ENCODE measurements around the gene CHADL. TPM values are rescaled to one million over a fixed set of nuclear protein-coding genes. Genes with fewer than 3 reads are reported as not detected.
"Not testable (repeated sequence)": the region's sequence is repeated elsewhere in the genome, so short reads cannot be mapped to it uniquely, and the experiment has no call there.

CHADL gene
- total RNA-seq, 2 experiments from 2014 or later = 0.08 TPM; not detected in 1

DNA sequence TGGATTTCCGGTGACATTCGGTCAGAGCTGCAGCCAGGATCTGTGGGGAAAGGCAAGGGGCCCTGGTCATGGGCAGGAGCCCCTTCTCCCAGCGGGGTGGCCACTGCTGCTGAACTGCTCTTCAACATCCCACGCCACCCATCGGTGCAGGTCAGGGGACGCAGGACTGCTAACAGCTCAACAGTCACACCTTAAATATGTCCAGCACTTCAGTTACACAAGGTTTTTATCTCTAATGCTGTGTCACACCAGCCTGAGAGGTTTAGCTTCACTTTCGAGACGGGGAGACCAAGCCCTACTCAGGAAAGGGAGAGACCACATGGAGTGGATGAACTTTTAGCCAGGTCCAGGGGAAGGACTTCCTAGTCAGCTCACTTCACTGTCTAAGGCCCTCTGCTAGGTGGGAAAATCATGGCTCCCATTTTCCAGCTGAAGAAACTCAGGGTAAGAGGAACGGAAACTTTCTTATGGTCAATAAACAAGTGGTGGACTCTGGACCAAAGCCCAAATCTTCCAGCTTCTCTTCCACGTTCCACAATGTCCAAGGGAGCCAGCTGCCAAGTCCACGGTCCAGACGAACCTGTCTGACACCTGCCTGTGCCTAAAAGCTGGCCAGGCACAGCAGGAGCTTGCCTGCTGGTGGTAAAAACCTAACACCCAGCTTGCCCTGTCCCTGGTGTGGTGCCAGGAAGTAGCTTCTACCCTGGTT is 21.0 kb upstream of the CHADL start:
- CTCF ChIA-PET = no interaction called here
- POLR2A ChIA-PET = interaction anchor here (0.7 kb wide), 1 partner anchor 10 kb away, joined by 3 read pairs; no protein-coding TSS in a partner anchor

- POLR2A ChIA-PET = interaction anchor here (0.6 kb wide), 1 partner anchor 23 kb away, joined by 4 read pairs; no protein-coding TSS in a partner anchor
- CTCF ChIA-PET = no interaction called here
These were observed 20.1 kb upstream of the CHADL start for GRCh38 chr22:41260871-41261270.

GRCh38 chr22:41259756-41260155 is 19.0 kb upstream of the CHADL start:
- POLR2A ChIA-PET = not testable (repeated sequence)
- CTCF ChIA-PET = interaction anchor here (1.1 kb wide), 1 partner anchor 22 kb away, joined by 3 read pairs; no protein-coding TSS in a partner anchor

GRCh38 chr22:41257696-41258095 is 17.0 kb upstream of the CHADL start:
- POLR2A ChIA-PET = interaction anchor here (0.6 kb wide), 1 partner anchor 283 kb away, joined by 3 read pairs; no protein-coding TSS in a partner anchor
- CTCF ChIA-PET = no interaction called here

DNA sequence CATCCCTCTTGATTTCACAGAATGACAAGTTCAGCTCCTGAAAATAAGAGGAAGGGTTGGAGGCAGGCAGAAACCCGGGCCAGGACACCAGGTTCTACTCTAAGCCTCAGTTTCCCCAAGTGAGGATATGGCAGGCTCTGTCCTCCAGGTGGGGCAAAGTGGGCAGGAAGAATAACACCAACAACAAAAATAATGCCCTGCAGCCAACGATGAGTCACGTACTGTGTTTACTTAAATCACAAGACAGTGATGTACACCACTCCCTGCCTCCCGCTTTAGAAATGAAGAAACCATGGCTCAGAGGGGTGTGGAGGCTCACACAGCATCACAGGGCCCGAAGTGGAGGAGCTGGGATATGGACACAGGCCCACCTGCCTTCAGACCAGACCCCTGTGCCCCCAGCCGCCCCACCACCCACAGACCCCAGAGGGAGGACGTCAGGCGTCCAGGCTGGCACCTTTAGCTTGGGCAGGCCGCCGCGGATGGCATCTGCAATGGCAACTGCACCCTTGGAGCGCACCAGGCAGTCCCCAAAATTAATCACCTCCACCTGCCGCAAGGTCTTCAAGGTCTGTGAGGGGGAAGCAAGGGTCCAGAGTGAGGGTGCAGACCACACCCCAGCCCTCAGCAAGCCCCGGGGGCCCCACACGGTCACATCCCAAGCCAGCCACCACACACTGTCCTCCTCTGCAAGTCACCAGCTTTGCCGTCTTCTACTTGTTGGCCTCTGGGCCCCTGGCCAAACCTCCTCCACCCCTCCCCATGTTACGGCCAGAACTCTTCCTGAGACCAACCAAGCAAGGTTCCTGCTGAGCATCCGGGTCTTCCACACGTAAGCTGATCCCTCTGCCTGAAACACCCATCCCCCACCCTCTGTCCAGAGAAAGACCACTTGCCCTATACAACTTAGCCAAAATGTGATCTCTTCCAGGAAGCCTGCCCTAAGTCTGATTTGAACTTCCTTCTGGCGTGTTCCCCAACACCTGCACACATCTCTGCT is 15.8 kb upstream of the CHADL start:
- ChIA-PET CTCF (interaction anchor here (0.9 to 1.0 kb wide), 2 partner anchors 11 to 19 kb away, joined by 3 to 4 read pairs; no protein-coding TSS in a partner anchor), POLR2A (no interaction called here)

- CTCF ChIA-PET = no interaction called here
These were observed 13.5 kb upstream of the CHADL start for GRCh38 chr22:41254230-41254629.

DNA sequence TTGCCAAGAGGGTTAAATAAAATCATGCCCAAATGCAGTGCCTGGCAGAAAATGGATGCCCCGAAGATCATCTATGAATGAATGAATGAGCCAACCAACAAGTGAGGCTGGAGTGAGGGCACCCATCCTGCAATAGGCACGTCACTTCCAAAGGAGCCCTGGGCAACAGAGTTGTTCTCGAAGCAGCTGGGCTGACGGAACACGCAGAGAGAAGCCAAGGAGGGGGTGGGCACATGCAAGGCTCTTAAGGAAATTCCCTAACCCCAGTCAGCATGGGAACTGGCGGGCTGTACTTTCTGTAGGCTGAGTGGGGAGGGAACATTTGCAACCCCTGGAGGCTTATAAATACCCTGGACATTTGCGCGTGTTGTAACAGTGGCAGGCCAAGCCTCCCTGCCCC is 11.6 kb upstream of the CHADL start:
- POLR2A ChIA-PET = interaction anchor here (0.8 kb wide), 1 partner anchor 9 kb away, joined by 3 read pairs; no protein-coding TSS in a partner anchor
- CTCF ChIA-PET = no interaction called here

More at GRCh38 chr22:41254230-41254629, 13.5 kb upstream of the CHADL start:
- POLR2A ChIA-PET = no interaction called here

- POLR2A ChIA-PET = no interaction called here
- CTCF ChIA-PET = no interaction called here
These were observed 9.4 kb upstream of the CHADL start for GRCh38 chr22:41250127-41250526.

DNA sequence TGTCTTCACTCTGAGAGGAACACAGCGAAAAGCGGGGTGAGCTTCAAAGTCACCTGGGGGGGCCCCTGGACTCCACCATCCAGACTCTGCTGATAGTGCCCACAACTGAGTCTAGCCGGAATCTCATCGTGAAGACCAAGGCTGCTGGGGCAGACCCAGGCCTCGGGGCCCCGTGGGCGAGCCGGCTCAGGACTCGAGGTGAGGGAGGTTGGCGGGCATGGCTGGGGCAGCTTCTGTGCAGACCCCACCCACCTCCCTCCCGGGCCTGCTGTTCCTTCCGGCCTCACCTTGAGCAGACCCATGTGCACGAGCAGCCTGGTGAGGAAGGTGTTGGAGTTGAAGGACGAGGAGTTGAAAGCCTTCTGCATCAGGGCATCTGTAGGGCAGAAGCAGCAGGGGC is 8.7 kb upstream of the CHADL start:
- POLR2A ChIA-PET = interaction anchor here (0.6 kb wide), 1 partner anchor 152 kb away, joined by 3 read pairs; no protein-coding TSS in a partner anchor
- CTCF ChIA-PET = no interaction called here

- CTCF ChIA-PET = interaction anchor here (1.3 kb wide), 1 partner anchor 11 kb away, joined by 4 read pairs; no protein-coding TSS in a partner anchor
- POLR2A ChIA-PET = interaction anchor here (0.6 kb wide), 1 partner anchor 151 kb away, joined by 3 read pairs; no protein-coding TSS in a partner anchor
These were observed 8.0 kb upstream of the CHADL start for GRCh38 chr22:41248758-41249157.

- CTCF ChIA-PET = interaction anchor here (1.3 kb wide), 1 partner anchor 11 kb away, joined by 4 read pairs; no protein-coding TSS in a partner anchor
- POLR2A ChIA-PET = no interaction called here
These were observed 7.6 kb upstream of the CHADL start for GRCh38 chr22:41248314-41248713.

GRCh38 chr22:41247703-41248102 is 7.0 kb upstream of the CHADL start:
- CTCF ChIA-PET = interaction anchor here (1.3 kb wide), 1 partner anchor 10 kb away, joined by 4 read pairs; no protein-coding TSS in a partner anchor
- POLR2A ChIA-PET = no interaction called here

DNA sequence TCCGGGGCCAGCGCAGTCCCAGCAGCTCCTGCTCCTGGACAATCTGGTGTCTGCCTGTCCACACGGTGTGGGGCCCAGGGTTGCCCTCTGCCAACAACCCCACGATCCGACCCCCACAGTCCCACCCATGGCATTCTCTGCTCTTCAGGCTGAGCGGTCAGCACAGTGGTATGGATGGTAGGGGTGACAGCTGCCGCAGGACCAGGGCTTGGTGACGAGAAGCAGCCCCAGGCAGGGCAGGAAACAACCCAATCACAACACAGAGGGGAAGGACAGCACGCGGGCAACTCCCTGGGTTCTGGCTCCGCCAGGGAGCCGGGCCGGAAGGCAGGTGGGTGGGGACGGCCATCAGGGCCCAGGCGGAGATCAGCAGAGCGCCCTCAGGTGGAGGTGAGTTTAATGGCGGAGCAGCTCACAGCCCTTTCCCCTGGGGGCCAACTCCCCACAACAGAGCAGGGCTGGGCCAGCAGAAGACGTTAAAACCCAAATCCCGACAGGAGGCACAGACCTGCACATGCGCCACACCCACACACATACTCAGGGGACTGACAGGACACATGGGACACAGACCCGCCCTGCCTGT is 5.3 kb upstream of the CHADL start:
- CTCF ChIA-PET = interaction anchor here (1.5 kb wide), 1 partner anchor 10 kb away, joined by 4 read pairs; no protein-coding TSS in a partner anchor
- POLR2A ChIA-PET = interaction anchor here (0.9 kb wide), 1 partner anchor 15 kb away, joined by 5 read pairs; no protein-coding TSS in a partner anchor

DNA sequence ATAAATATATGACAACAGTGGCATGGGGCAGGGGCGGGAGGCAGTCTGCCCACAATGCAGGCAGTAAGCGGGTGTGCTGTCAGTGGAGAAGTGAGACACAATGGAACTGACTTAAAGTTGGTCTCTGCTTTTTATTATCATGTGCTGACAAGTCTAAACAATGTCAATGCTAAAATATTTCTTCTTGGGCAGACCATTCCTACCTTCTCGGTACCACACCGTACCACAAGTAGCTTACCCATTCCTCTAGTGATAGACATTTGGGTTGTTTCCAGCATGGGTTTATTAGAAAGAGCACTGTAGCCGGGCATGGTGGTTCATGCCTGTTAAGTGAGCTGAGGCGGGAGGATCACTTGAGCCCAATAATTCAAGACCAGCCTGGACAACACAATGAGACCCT is 2.6 kb upstream of the CHADL start:
- CTCF ChIA-PET = no interaction called here
- POLR2A ChIA-PET = interaction anchor here (0.7 kb wide), 1 partner anchor 146 kb away, joined by 6 read pairs; no protein-coding TSS in a partner anchor

GRCh38 chr22:41242396-41243117 is 1.8 kb upstream of the CHADL start:
- POLR2A ChIA-PET = no interaction called here
- CTCF ChIA-PET = no interaction called here

GRCh38 chr22:41241133-41241676 is 474 bp upstream of the CHADL start:
- ChIA-PET CTCF (no interaction called here), POLR2A (no interaction called here)

DNA sequence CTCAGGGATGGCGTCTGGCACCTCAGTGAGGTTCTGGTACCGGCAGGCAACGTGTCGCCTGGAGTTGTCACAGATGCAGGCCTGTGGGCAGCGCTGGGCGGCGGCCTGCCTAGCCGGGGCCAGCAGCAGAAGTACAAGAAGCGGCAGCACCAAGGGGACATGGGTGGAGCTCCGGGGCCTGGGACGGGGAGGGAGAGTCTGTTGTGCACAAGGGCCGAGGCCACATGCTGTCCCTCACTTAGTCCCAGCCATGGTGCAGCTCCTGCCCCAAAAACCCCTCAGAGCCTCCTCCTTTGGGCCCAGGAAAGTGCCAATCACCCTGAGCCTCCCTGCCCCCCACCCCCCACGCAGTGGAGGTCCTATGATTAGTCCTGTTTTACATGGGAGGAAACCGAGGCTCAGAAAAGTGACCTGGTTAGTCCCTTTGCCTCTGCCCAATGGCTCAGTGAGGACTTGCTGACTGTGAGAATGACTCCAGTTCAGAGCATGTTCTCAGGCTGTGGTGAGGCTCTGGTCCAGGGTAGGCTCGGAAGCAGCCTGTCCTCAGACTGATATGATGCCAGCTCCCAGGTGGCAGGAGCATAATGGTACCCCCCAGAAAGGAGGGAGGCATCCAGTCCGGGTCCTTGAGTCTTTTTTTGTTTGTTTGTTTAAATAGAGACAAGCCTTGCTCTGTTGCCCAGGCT is 1.1 kb downstream of the CHADL start:
- CTCF ChIA-PET = interaction anchor here (3.6 kb wide), 1 partner anchor 317 kb away, joined by 28 read pairs; no protein-coding TSS in a partner anchor
- POLR2A ChIA-PET = interaction anchor here (1.1 kb wide), 1 partner anchor 35 kb away, joined by 3 read pairs; no protein-coding TSS in a partner anchor

Data from activated CD8-positive, alpha-beta memory T cell treated with anti-CD3 and anti-CD28 coated beads for 36 hours (primary cell).